ENCODE data around the gene NAV2. TPM values are rescaled to one million over a fixed set of nuclear protein-coding genes. Genes with fewer than 3 reads are reported as not detected.

Gene NAV2
- polyA plus RNA-seq, 1 donor (not counting 4 experiments of a cell fraction or from before 2014, with no cell fraction given), result 4.0 TPM

DNA sequence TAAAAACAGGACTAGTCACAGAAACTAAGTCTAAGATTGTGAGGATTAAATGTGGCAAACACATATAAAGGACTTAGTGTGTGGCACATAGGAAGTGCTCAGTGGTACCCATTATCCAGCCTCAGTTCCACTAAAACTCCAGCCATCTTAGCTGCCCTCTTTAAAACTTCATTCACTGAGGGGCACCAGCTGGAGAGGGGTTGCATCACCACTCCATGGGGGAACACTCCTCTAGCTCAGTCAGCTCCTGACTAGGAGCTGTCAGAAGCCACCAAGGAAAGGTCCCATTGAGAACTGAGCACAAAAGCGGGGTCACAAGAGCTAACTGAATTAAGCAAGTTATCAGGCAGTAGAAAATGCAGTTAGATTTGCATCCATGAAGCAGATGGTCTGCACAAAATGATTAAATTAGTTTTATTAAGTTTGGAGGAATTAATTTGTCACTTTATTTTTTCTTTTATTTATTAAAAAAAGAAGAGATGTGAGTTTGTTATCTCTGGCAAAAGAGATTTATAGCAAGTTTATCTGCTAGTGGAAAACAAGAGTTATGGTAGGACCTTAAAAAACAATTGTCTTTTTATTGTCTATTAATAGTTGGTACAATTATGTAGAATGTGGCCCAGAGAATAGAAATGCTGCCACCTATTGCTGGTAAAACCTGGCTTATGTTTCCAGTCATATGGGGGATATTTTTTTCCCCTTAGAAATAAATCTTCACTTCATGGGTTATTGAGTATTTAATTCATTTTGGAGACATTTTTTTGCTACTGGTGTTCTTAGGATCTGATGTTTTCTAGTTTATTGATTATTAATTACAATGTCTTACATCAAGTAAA, 95.7 kb downstream of the NAV2 start:
- Histone ChIP-seq H3K4me1 (ENCODE audit: control insufficient read depth, extremely low read depth, insufficient read depth, low read length) (no peaks in the 10 kb centered on the region), H3K79me2 (ENCODE audit: control insufficient read depth, insufficient read depth, low read length) (no peaks in the 10 kb centered on the region), H3K4me2 (ENCODE audit: control insufficient read depth, extremely low read depth, insufficient read depth, low read depth, low read length) (no peak overlapping the region), H3K9me1 (ENCODE audit: control insufficient read depth, extremely low read depth, insufficient read depth, low read length) (no peaks in the 10 kb centered on the region), H3K27ac (ENCODE audit: control insufficient read depth, insufficient read depth, low read length) (no peak overlapping the region), H4K20me1 (ENCODE audit: control insufficient read depth, extremely low read depth, insufficient read depth, low read length) (no peaks in the 10 kb centered on the region), H3K27me3 (ENCODE audit: control insufficient read depth, extremely low read depth, insufficient read depth, low read length) (no peaks in the 10 kb centered on the region), H3K4me3 (ENCODE audit: control insufficient read depth in 2 of 3, extremely low read depth in 1 of 3, insufficient read depth in 2 of 3, low read depth in 1 of 3, low read length in 3 of 3) (no peak overlapping the region), H3K36me3 (ENCODE audit: control insufficient read depth in 2 of 2, extremely low read depth in 1 of 2, insufficient read depth in 2 of 2, low read length in 2 of 2) (no peaks in the 10 kb centered on the region), H2AFZ (ENCODE audit: control insufficient read depth, low read length) (no peak overlapping the region), H3K9ac (ENCODE audit: control insufficient read depth, extremely low read depth, insufficient read depth, low read length) (no peak overlapping the region), H3K9me3 (ENCODE audit: control insufficient read depth, low read depth, low read length) (no peaks in the 10 kb centered on the region)
- TF ChIP-seq, protein P1, sequence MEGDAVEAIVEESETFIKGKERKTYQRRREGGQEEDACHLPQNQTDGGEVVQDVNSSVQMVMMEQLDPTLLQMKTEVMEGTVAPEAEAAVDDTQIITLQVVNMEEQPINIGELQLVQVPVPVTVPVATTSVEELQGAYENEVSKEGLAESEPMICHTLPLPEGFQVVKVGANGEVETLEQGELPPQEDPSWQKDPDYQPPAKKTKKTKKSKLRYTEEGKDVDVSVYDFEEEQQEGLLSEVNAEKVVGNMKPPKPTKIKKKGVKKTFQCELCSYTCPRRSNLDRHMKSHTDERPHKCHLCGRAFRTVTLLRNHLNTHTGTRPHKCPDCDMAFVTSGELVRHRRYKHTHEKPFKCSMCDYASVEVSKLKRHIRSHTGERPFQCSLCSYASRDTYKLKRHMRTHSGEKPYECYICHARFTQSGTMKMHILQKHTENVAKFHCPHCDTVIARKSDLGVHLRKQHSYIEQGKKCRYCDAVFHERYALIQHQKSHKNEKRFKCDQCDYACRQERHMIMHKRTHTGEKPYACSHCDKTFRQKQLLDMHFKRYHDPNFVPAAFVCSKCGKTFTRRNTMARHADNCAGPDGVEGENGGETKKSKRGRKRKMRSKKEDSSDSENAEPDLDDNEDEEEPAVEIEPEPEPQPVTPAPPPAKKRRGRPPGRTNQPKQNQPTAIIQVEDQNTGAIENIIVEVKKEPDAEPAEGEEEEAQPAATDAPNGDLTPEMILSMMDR (optimal IDR thresholded peaks at IDR 0.05 in 1 of 3, IDR thresholded peaks at IDR 0.05 in 1 of 3, conservative IDR thresholded peaks at IDR 0.05 in 1 of 3; ENCODE audit: extremely low read depth in 1 of 3, insufficient read depth in 2 of 3, low read length in 3 of 3), result peak in 1 of 3 experiments; percentile 5
- TF ChIP-seq EZH2 (IDR thresholded peaks at IDR 0.05; ENCODE audit: low read length), result no peak
- FAIRE-seq (no peak), DNase-seq (ENCODE audit: low read depth, low spot score) (no peak)
- dilution Hi-C loops (cut with MboI; ENCODE audit: extremely low pct_ligation_motif_present, low sequenced_read_pairs), result no loop called here

DNA sequence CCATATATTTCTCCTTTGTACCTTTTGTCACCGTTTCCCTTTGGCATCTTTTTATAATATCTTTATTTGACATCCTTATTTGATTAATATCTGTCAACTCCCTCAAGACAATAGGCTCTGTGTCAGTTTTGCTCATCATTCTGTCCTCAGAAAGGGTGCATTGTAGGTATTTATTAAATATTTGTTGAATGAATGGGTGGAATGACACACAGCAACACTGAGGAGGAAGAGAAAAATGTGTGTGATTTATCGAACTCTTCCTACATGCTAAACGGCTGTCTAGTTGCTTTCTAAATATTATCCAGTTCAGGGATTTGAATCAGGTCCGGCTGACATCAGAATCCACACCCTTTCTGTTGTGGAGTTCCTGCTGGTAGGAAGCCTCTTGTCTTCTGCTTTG, 98.2 kb downstream of the NAV2 start:
- TF ChIP-seq EZH2 (IDR thresholded peaks at IDR 0.05; ENCODE audit: low read length), result no peak
- TF ChIP-seq, protein P1 (optimal IDR thresholded peaks at IDR 0.05 in 1 of 3, IDR thresholded peaks at IDR 0.05 in 1 of 3, conservative IDR thresholded peaks at IDR 0.05 in 1 of 3; ENCODE audit: extremely low read depth in 1 of 3, insufficient read depth in 2 of 3, low read length in 3 of 3), result no peak
- Histone ChIP-seq H3K79me2 (ENCODE audit: control insufficient read depth, insufficient read depth, low read length) (no peaks in the 10 kb centered on the region), H3K4me3 (ENCODE audit: control insufficient read depth in 2 of 3, extremely low read depth in 1 of 3, insufficient read depth in 2 of 3, low read depth in 1 of 3, low read length in 3 of 3) (no peak overlapping the region), H2AFZ (ENCODE audit: control insufficient read depth, low read length) (no peak overlapping the region), H3K4me1 (ENCODE audit: control insufficient read depth, extremely low read depth, insufficient read depth, low read length) (no peaks in the 10 kb centered on the region), H3K4me2 (ENCODE audit: control insufficient read depth, extremely low read depth, insufficient read depth, low read depth, low read length) (no peak overlapping the region), H3K9me3 (ENCODE audit: control insufficient read depth, low read depth, low read length) (no peaks in the 10 kb centered on the region), H3K27me3 (ENCODE audit: control insufficient read depth, extremely low read depth, insufficient read depth, low read length) (no peaks in the 10 kb centered on the region), H3K36me3 (ENCODE audit: control insufficient read depth in 2 of 2, extremely low read depth in 1 of 2, insufficient read depth in 2 of 2, low read length in 2 of 2) (no peaks in the 10 kb centered on the region), H4K20me1 (ENCODE audit: control insufficient read depth, extremely low read depth, insufficient read depth, low read length) (no peaks in the 10 kb centered on the region), H3K27ac (ENCODE audit: control insufficient read depth, insufficient read depth, low read length) (no peak overlapping the region), H3K9me1 (ENCODE audit: control insufficient read depth, extremely low read depth, insufficient read depth, low read length) (no peaks in the 10 kb centered on the region), H3K9ac (ENCODE audit: control insufficient read depth, extremely low read depth, insufficient read depth, low read length) (no peak overlapping the region)
- dilution Hi-C loops (cut with MboI; ENCODE audit: extremely low pct_ligation_motif_present, low sequenced_read_pairs), result no loop called here
- DNase-seq (ENCODE audit: low read depth, low spot score) (no peak), FAIRE-seq (no peak)
